SK-N-MC (cell line): Measurements from ENCODE around the gene BTBD17.

Experiments
- DNase-seq: peaks from one replicate; pipeline ENCODE4 v3.0.0-alpha.2; 2011; ENCODE audit warnings: low read depth, low spot score
- H3K27ac ChIP-seq: fragments of 200-600 bp; sonication (generic); 2 replicates; pipeline ENCODE4 v1.5.1; 2016; ENCODE audit warnings: mixed run types
- H3K36me3 ChIP-seq: fragments of 200-600 bp; sonication (generic); 2 replicates; pipeline ENCODE4 v1.6.1; 2017; ENCODE audit warnings: antibody characterized with exemption, low read length, mixed read lengths; ENCODE audit not compliant: insufficient read depth
- H3K4me3 ChIP-seq: fragments of 200-600 bp; sonication (generic); 2 replicates; pipeline ENCODE4 v1.5.1; 2016
- H3K9ac ChIP-seq: fragments of 200-600 bp; sonication (generic); 2 replicates; pipeline ENCODE4 v1.8.0; 2017; ENCODE audit warnings: mixed run types, mixed read lengths; ENCODE audit not compliant: insufficient read length
- H3K9me3 ChIP-seq: fragments of 200-600 bp; sonication (generic); 2 replicates; pipeline ENCODE4 v1.6.1; 2017; ENCODE audit warnings: low read depth, mild to moderate bottlenecking, antibody characterized with exemption, low read length, moderate library complexity, mixed read lengths
- EZH2 ChIP-seq: fragments of 200-600 bp; sonication (generic); IDR thresholded peaks from one replicate; pipeline ENCODE4 v1.6.1; 2017; ENCODE audit warnings: antibody characterized with exemption
- FOXP2 ChIP-seq: optimal IDR thresholded peaks from 2 replicates; pipeline ENCODE3; 2011; ENCODE audit warnings: mild to moderate bottlenecking, moderate library complexity; ENCODE audit not compliant: insufficient read depth; ENCODE audit errors: extremely low read length, control extremely low read depth
- POLR2AphosphoS5 ChIP-seq: IDR thresholded peaks from 2 replicates; pipeline ENCODE4 v1.6.1; 2012; ENCODE audit warnings: mild to moderate bottlenecking, low read depth, low read length, borderline replicate concordance

BTBD17 gene

GRCh38 chr17:74402048-74402447, 40.4 kb upstream of the BTBD17 start:
- no peaks in the 10 kb centered on the region for H3K9me3 ChIP-seq
- H3K36me3 ChIP-seq: no peaks in the 10 kb centered on the region
- H3K9ac ChIP-seq: no peak overlapping the region
- H3K4me3 ChIP-seq: no peak overlapping the region
- no peak overlapping the region for H3K27ac ChIP-seq
- TF ChIP-seq POLR2AphosphoS5 (no peak), FOXP2 (no peak), EZH2 (no peak)
- DNase-seq: no peak

- no peak for TF ChIP-seq EZH2
- no peak for TF ChIP-seq POLR2AphosphoS5
- no peak for TF ChIP-seq FOXP2
- no peak for DNase-seq
- no peaks in the 10 kb centered on the region for H3K36me3 ChIP-seq
- H3K4me3 ChIP-seq: no peak overlapping the region
- no peak overlapping the region for H3K27ac ChIP-seq
- no peaks in the 10 kb centered on the region for H3K9me3 ChIP-seq
- H3K9ac ChIP-seq: no peak overlapping the region
Measured at GRCh38 chr17:74396567-74396966, 34.9 kb upstream of the BTBD17 start.

- DNase-seq: no peak
- H3K27ac ChIP-seq: no peak overlapping the region
- no peaks in the 10 kb centered on the region for H3K9me3 ChIP-seq
- no peak for TF ChIP-seq POLR2AphosphoS5
- TF ChIP-seq EZH2: no peak
- no peak for TF ChIP-seq FOXP2
- no peak overlapping the region for H3K9ac ChIP-seq
- H3K36me3 ChIP-seq: no peaks in the 10 kb centered on the region
- H3K4me3 ChIP-seq: no peak overlapping the region
Measured at GRCh38 chr17:74394977-74395376, 33.3 kb upstream of the BTBD17 start.

GRCh38 chr17:74394275-74394950, 32.7 kb upstream of the BTBD17 start:
- Histone ChIP-seq H3K9me3 (no peaks in the 10 kb centered on the region), H3K36me3 (no peaks in the 10 kb centered on the region), H3K4me3 (no peak overlapping the region), H3K9ac (no peak overlapping the region), H3K27ac (no peak overlapping the region)
- TF ChIP-seq FOXP2: no peak
- no peak for TF ChIP-seq EZH2
- TF ChIP-seq POLR2AphosphoS5: no peak
- no peak for DNase-seq

DNA sequence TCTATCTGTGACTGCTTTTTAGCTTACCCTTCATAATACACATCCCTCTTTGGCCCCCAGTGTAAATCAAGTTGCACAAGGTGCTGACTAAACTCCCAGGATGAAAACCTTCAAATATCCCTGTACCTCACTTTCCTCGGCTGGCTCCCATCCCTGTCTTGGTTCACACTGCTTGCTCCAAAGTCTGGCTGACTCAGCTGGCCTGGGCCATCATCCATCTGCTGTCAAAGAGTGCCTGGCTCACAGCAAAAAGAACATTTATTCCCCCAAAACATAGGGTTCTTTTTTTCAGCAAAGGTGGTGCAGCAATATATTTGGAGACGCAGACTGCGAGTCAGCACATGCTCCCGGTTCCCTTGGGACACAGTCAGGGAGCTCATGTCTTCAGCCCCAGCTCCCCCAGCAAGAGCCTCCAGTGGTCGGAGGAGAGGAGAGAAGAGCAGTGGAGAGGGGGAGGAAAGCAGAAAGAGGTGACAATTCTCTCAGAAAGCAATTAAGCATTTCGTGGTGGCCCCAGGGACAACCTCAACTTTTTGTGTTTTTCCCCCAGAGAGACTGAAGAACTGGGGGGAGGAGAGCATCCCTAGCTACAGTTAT, 31.8 kb upstream of the BTBD17 start:
- H3K9me3 ChIP-seq: no peaks in the 10 kb centered on the region
- TF ChIP-seq POLR2AphosphoS5: no peak
- no peak for TF ChIP-seq FOXP2
- no peak for TF ChIP-seq EZH2
- no peaks in the 10 kb centered on the region for H3K36me3 ChIP-seq
- H3K9ac ChIP-seq: no peak overlapping the region
- no peak overlapping the region for H3K4me3 ChIP-seq
- H3K27ac ChIP-seq: no peak overlapping the region
- no peak for DNase-seq

DNA sequence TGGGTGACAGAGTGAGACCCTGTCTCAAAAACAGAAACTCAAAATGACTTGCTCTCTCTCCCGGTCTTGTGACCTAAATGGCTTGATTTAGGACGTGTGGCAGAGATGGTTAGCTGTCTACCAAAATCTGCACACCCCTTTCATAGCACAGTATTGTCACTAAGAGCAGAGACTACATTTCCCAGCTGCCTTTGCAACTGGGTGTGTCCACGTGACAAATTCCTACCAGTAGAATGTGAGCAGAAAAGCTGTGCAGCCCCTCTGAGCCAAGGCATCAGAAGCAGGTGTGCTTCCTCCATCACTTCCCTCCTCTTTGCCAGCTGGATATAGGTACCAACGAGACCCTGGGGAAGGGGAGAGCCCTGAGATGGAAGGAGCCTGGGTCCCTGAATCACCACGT, 31.2 kb upstream of the BTBD17 start:
- Histone ChIP-seq H3K36me3 (no peaks in the 10 kb centered on the region), H3K27ac (no peak overlapping the region), H3K4me3 (no peak overlapping the region), H3K9ac (no peak overlapping the region), H3K9me3 (no peaks in the 10 kb centered on the region)
- DNase-seq: no peak
- TF ChIP-seq EZH2 (no peak), FOXP2 (no peak), POLR2AphosphoS5 (no peak)

- DNase-seq: no peak
- Histone ChIP-seq H3K9ac (no peak overlapping the region), H3K9me3 (no peaks in the 10 kb centered on the region), H3K27ac (no peak overlapping the region), H3K36me3 (no peaks in the 10 kb centered on the region), H3K4me3 (no peak overlapping the region)
- TF ChIP-seq EZH2: no peak
- no peak for TF ChIP-seq FOXP2
- TF ChIP-seq POLR2AphosphoS5: no peak
Measured at GRCh38 chr17:74391771-74392170, 30.1 kb upstream of the BTBD17 start.

DNA sequence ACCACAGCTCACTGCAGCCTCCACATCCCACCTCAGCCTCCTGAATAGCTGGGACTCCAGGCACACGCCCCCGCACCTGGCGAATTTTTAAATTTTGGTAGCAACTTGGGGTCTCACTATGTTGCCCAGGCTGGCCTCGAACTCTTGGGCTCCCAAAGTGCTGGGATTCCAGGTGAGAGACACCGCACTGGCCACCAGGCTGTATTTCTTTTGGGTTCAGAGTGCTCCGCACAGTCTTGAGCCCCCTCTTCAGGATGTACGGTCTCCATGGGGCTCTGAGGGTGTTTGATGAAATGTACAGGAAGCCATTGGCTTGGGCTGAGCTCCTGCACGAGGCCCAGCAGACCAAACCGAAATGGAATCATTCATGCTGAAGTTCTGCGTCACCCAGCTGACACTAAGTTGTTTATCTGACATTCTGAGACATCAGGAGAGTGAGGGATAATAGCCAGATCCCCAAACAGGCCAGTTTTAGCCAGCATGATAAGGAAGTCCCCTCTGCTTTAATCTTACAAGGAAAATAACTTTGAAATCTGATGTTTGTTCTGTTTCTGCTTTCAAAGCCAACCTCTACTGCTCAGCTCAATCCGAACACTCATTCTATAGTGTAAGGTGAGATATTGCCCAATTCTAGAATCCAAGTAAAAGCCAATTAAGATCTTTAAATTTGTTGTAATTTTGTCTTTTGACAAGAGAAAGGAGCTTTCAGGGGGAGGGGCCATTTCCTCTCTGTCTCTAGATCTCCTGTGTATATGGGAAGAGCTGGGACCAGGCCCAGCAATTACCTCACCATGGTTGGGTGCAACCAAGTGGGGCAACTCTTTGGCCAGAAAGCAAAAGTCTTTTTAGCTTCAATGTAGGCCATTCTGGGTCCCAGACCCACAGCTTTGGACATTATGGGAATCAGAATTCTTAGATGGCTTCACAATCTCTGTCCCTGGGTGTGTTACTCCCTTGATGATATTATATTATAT, 29.3 kb upstream of the BTBD17 start:
- TF ChIP-seq POLR2AphosphoS5 (no peak), FOXP2 (no peak), EZH2 (no peak)
- Histone ChIP-seq H3K9me3 (no peaks in the 10 kb centered on the region), H3K4me3 (no peak overlapping the region), H3K27ac (no peak overlapping the region), H3K9ac (no peak overlapping the region), H3K36me3 (no peaks in the 10 kb centered on the region)
- no peak for DNase-seq
